Breast epithelium (tissue), 4 donors: ENCODE data around the gene PRR14L. TPM values are rescaled to one million over a fixed set of nuclear protein-coding genes. Genes with fewer than 3 reads are reported as not detected.
A peak's percentile ranks its signal among the peaks of the same experiment; 100 is the strongest.

Experiments
- DNase-seq, 2 donors: peaks; one replicate each; pipeline ENCODE4 v3.0.0-alpha.2; 2019; ENCODE audit warnings: low spot score in 2 of 2
- H3K27ac ChIP-seq, 2 donors: fragments of 200-600 bp; sonication (generic) in 1 of 2; one replicate each; pipeline ENCODE4 v1.5.1; 2016 to 2019; ENCODE audit warnings: mild to moderate bottlenecking in 1 of 2
- H3K27me3 ChIP-seq, 2 donors: fragments of 200-600 bp; sonication (generic) in 1 of 2; one replicate each; pipeline versions ENCODE4 v1.5.1 to v1.6.0; 2017 to 2019; ENCODE audit warnings: control low read depth in 1 of 2, mild to moderate bottlenecking in 1 of 2
- H3K36me3 ChIP-seq: fragments of 200-600 bp; one replicate; pipeline ENCODE4 v1.5.1; 2019
- H3K4me1 ChIP-seq, 2 donors: fragments of 200-600 bp; sonication (generic); one replicate each; pipeline ENCODE4 v1.5.1; 2016 to 2019; ENCODE audit warnings: control low read depth in 1 of 2
- H3K4me3 ChIP-seq, 3 donors: fragments of 200-600 bp; sonication (generic); 1 replicate in 2 of 3; 2 replicates in 1 of 3; pipeline ENCODE4 v1.5.1; 2016 to 2019; ENCODE audit warnings: mild to moderate bottlenecking in 3 of 3, moderate library complexity in 2 of 3
- H3K9me3 ChIP-seq, 2 donors: fragments of 200-600 bp; sonication (generic) in 1 of 2; one replicate each; pipeline ENCODE4 v1.5.1; 2016 to 2019; ENCODE audit warnings: control low read depth in 1 of 2
- POLR2A ChIP-seq: fragments of 450-650 bp; IDR thresholded peaks from one replicate; pipeline ENCODE4 v1.6.1; 2016; ENCODE audit warnings: antibody characterized with exemption, mild to moderate bottlenecking, moderate library complexity
- POLR2AphosphoS5 ChIP-seq, 3 donors: sonication (generic); formaldehyde crosslinking; IDR thresholded peaks; one replicate each; pipeline ENCODE4 v1.6.1; 2017; ENCODE audit warnings: antibody characterized with exemption in 3 of 3
- intact Hi-C: fragments of 100-400 bp; cut with DNase I; formaldehyde crosslinking; loops from one replicate; pipeline ENCODE4 v1.15.1; 2023; ENCODE audit warnings: low total_unique reads
- total RNA-seq, 3 donors: library from RNA; depleted of rRNA; stranded (reverse); fragments of >200 nt; gene quantifications; one replicate each; pipeline ENCODE4 v1.1.0, GENCODE V29; 2016
- TF ChIP-seq, protein P1 (sequence below), 3 donors: fragments of 450-650 bp; IDR thresholded peaks; one replicate each; pipeline ENCODE4 v1.5.1; 2016 to 2017; ENCODE audit warnings: antibody characterized with exemption in 3 of 3, mild to moderate bottlenecking in 3 of 3, moderate library complexity in 3 of 3

The PRR14L gene
- total RNA-seq, 3 donors from 2014 or later: 24.9 to 31.3 (median 27.5) TPM

DNA sequence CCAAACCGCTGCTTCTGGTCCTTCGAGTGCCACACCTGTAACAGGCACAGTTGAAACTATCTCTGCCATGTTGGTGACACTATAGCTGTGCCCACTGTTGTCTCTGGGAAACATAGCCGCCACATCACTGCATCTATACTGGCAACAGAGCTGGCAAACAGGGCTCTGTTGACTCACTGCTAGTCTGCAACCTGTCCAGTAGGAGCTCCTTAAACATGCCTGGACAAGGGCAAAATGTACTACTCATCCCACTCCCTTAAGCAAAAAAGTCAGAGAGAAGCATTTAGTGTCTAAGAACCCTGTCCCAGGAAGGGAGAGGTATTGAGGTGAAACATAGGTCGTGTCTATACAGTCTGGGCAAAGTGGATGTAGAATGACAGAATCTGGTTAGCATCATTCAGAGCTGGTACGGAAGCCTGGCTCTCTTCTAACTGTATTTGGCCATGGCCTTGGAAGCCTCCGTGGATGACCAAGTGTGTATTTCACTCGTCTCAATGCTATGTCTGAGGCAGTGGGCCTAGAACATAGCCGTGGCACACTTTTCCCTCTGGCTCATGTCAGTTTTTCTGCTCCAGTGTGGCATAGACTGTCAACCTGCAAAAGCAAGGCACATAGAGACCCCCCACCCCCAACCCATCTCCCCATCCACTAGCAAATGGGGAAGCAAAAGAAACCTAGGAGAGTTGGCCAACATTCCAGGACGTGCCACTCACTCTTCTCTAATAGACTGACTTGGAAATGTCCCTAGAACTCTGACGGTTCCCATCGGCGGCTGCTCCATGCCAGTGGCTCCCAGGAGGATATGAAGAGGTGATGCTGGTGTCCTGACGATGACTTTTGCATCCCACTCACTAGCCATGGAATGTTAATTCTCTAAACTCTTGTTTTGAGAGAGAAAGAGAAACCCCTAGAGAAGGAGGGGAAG lies 66.5 kb downstream of the PRR14L start:
- Histone ChIP-seq H3K36me3 (no peaks in the 10 kb centered on the region), H3K9me3 (no peaks in the 10 kb centered on the region), H3K27me3 (no peaks in the 10 kb centered on the region), H3K4me1 (no peaks in the 10 kb centered on the region), H3K4me3 (no peak overlapping the region), H3K27ac (peak overlapping the region; percentile 54 to 69)
- intact Hi-C loops: no loop called here
- DNase-seq: no peak
- TF ChIP-seq, protein P1, sequence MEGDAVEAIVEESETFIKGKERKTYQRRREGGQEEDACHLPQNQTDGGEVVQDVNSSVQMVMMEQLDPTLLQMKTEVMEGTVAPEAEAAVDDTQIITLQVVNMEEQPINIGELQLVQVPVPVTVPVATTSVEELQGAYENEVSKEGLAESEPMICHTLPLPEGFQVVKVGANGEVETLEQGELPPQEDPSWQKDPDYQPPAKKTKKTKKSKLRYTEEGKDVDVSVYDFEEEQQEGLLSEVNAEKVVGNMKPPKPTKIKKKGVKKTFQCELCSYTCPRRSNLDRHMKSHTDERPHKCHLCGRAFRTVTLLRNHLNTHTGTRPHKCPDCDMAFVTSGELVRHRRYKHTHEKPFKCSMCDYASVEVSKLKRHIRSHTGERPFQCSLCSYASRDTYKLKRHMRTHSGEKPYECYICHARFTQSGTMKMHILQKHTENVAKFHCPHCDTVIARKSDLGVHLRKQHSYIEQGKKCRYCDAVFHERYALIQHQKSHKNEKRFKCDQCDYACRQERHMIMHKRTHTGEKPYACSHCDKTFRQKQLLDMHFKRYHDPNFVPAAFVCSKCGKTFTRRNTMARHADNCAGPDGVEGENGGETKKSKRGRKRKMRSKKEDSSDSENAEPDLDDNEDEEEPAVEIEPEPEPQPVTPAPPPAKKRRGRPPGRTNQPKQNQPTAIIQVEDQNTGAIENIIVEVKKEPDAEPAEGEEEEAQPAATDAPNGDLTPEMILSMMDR (IDR thresholded peaks at IDR 0.05): no peak
- TF ChIP-seq POLR2A: no peak
- TF ChIP-seq POLR2AphosphoS5 (IDR thresholded peaks at IDR 0.05): no peak

DNA sequence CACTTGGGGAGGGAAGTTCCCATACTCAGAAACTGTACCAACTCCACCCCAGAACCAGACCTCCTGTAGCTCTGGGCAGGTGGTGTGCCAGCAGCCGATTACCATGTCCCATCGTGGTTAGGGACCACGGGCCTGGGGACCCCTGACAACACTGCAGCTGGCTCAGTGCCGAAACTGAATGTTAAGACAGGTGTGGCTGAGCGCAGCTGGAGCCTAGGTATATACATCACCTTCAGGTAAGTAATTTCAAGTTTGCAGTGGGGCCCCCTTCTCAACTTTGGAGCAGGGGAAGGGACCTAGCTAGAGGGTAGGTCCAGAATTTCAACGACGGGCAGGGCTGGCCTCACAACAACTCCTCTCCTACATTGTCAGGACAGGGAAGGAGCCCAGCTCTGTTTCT lies 67.2 kb downstream of the PRR14L start:
- DNase-seq: no peak
- Histone ChIP-seq H3K27ac (peak overlapping the region; percentile 54 to 69), H3K9me3 (no peaks in the 10 kb centered on the region), H3K4me1 (no peaks in the 10 kb centered on the region), H3K36me3 (no peaks in the 10 kb centered on the region), H3K27me3 (no peaks in the 10 kb centered on the region), H3K4me3 (no peak overlapping the region)
- intact Hi-C loops: no loop called here
- no peak for TF ChIP-seq POLR2AphosphoS5 (IDR thresholded peaks at IDR 0.05)

DNA sequence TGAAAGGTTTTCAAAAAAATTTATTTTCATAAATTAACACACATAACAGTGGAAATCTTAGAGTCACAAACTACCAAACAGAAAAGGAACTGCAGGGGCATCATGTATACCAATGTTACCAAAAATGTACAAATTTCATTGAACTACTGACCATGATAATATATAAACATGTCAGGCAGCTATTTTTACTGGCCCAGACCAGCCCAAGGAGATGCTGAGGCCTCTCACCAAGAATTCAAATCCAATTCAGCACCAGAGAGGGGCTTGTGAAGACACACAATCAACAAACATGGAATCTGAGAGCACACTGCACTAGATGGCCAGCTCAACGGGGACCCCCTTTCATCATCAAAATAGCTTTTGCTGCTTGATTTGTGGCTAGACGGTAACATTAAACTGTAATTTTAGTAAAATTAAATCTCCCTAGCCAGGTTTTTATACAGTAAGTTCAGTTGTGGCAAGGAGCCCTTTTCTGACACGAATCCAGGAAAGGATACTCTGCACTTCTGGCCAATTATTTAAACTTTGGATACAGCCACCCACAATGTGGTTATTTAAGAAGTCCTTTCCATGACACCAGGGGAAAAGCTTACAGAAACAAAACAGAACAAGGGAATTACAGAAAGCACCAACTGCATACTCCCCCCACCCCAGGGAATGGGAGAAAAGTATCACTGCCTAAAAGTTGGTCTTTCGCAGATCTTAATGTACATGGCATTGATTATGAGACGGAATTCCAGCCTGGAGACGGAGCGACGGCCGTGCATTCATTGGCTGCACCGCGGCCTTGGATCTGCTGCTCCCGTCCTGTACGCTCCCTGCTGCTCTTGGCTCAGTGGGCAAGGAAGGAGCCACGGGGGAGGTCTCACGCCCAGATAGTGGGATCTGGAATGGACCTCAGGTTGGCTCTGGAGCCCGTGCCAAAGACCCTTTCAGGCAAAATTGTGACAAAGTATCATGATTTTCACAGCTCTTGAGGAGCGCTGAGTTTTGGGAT lies 68.3 kb downstream of the PRR14L start:
- intact Hi-C loops: no loop called here
- Histone ChIP-seq H3K27ac (peak overlapping the region; percentile 17 to 60), H3K27me3 (no peaks in the 10 kb centered on the region), H3K4me3 (no peak overlapping the region), H3K9me3 (no peaks in the 10 kb centered on the region), H3K4me1 (no peaks in the 10 kb centered on the region), H3K36me3 (no peaks in the 10 kb centered on the region)
- TF ChIP-seq POLR2AphosphoS5 (IDR thresholded peaks at IDR 0.05) (no peak), POLR2A (no peak)
- TF ChIP-seq, protein P1 (IDR thresholded peaks at IDR 0.05): no peak
- DNase-seq: no peak

DNA sequence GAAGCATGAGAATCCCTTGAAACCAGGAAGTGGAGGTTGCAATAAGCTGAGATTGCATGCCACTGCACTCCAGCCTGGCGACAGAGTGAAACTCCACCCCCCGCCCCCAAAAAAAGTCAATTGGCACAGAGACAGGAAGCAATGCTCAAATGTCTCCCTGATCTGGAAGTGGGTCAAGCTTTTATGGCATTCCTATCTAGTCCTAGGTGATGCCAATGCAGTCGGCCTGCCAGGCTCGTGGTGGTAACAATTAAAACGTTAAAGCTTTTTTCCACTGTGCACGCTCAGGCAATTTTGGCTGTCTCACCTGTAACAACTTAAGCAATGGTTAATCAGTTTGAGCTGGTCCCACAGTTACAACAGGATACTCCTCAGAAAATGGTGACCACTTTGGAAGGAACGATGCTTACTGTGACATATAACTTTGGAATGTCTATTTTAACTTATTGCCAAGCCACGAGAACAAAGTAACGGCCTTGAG lies 69.0 kb downstream of the PRR14L start:
- Histone ChIP-seq H3K4me3 (no peak overlapping the region), H3K9me3 (no peaks in the 10 kb centered on the region), H3K4me1 (no peaks in the 10 kb centered on the region), H3K27me3 (no peaks in the 10 kb centered on the region), H3K36me3 (no peaks in the 10 kb centered on the region), H3K27ac (peak overlapping the region; percentile 11 to 60)
- intact Hi-C loops: no loop called here
- DNase-seq: no peak
- TF ChIP-seq POLR2A (no peak), POLR2AphosphoS5 (IDR thresholded peaks at IDR 0.05) (no peak)
- TF ChIP-seq, protein P1 (IDR thresholded peaks at IDR 0.05): no peak

DNA sequence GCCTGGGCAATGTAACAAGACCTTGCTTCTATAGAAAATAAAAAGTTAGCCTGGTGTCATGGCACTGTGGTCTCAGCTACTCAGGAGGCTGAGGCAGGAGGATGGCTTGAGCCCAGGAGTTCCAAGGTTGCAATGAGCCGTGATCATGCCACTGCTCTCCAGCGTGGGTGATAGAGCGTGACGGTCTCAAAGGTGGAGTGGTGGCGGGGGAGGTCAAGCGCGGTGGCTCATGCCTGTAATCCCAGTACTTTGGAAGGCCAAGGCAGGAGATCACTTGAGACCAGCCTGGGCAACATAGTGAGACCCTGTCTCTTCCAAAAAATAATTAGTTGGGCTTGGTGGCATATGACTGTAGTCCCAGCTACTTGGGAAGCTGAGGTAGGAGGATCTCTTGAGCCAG lies 71.2 kb downstream of the PRR14L start:
- no peak overlapping the region for H3K4me3 ChIP-seq

More for the DNA sequence above, 71.2 kb downstream of the PRR14L start:
- no peak for DNase-seq
- no peaks in the 10 kb centered on the region for H3K27me3 ChIP-seq
- H3K36me3 ChIP-seq: no peaks in the 10 kb centered on the region
- no peak overlapping the region for H3K27ac ChIP-seq
- TF ChIP-seq, protein P1 (IDR thresholded peaks at IDR 0.05): no peak
- TF ChIP-seq POLR2A (no peak), POLR2AphosphoS5 (IDR thresholded peaks at IDR 0.05) (no peak)
- H3K4me1 ChIP-seq: no peaks in the 10 kb centered on the region
- no peaks in the 10 kb centered on the region for H3K9me3 ChIP-seq
- intact Hi-C loops: no loop called here
